Lower lobe of right lung (tissue), 2 donors: Measurements from ENCODE around the gene ZNF778. TPM values are rescaled to one million over a fixed set of nuclear protein-coding genes. Genes with fewer than 3 reads are reported as not detected.

Source experiments
- ATAC-seq, 2 donors: fragments of 200-7000 bp; cut with Tn5 transposase; one replicate each; pipeline ENCODE4 v1.9.1; 2020 to 2022; ENCODE audit warnings: mild to moderate bottlenecking in 2 of 2, moderate library complexity in 2 of 2
- DNase-seq: peaks from one replicate; pipeline ENCODE4 v3.0.0-alpha.2; 2020
- H3K27ac ChIP-seq: fragments of 200-600 bp; one replicate; pipeline ENCODE4 v1.8.0; 2022
- H3K27me3 ChIP-seq: fragments of 200-600 bp; one replicate; pipeline ENCODE4 v1.8.0; 2022; ENCODE audit warnings: low read depth
- H3K36me3 ChIP-seq: fragments of 200-600 bp; one replicate; pipeline ENCODE4 v1.8.0; 2022; ENCODE audit warnings: mild to moderate bottlenecking
- H3K4me1 ChIP-seq: fragments of 200-600 bp; one replicate; pipeline ENCODE4 v1.8.0; 2022
- H3K4me3 ChIP-seq: fragments of 200-600 bp; one replicate; pipeline ENCODE4 v1.8.0; 2022; ENCODE audit warnings: mild to moderate bottlenecking
- H3K9me3 ChIP-seq: fragments of 200-600 bp; one replicate; pipeline ENCODE4 v1.8.0; 2022
- intact Hi-C: fragments of 100-400 bp; cut with DNase I; formaldehyde crosslinking; loops from one replicate; pipeline ENCODE4 v1.11.0; 2022
- long read RNA-seq: library from polyadenylated mRNA; unstranded; transcript quantifications from one replicate; pipeline ENCODE4 v2.0.0, GENCODE V29; 2021
- total RNA-seq: library from RNA; stranded (reverse); fragmentation: NEBNext Ultra II Directional; extraction: Animal tissue kit (Norgen Biotek cat#: 25700); gene quantifications from one replicate; pipeline ENCODE4 v1.2.1, GENCODE V29; 2021
- TF ChIP-seq, protein P1 (sequence below): fragments of 200-600 bp; IDR thresholded peaks from one replicate; pipeline ENCODE4 v1.8.0; 2022; ENCODE audit warnings: antibody characterized with exemption, mild to moderate bottlenecking
- donor health status: DM: no; HTN: yes; CAD: no; lungs with severe emphysema.

ZNF778 gene
- total RNA-seq: 9.7 TPM
- long read RNA-seq, partial matches to known transcripts: 1 of 9 reads
- long read RNA-seq, other reads (novel, unspliced or antisense): 6 of 9 reads

DNA sequence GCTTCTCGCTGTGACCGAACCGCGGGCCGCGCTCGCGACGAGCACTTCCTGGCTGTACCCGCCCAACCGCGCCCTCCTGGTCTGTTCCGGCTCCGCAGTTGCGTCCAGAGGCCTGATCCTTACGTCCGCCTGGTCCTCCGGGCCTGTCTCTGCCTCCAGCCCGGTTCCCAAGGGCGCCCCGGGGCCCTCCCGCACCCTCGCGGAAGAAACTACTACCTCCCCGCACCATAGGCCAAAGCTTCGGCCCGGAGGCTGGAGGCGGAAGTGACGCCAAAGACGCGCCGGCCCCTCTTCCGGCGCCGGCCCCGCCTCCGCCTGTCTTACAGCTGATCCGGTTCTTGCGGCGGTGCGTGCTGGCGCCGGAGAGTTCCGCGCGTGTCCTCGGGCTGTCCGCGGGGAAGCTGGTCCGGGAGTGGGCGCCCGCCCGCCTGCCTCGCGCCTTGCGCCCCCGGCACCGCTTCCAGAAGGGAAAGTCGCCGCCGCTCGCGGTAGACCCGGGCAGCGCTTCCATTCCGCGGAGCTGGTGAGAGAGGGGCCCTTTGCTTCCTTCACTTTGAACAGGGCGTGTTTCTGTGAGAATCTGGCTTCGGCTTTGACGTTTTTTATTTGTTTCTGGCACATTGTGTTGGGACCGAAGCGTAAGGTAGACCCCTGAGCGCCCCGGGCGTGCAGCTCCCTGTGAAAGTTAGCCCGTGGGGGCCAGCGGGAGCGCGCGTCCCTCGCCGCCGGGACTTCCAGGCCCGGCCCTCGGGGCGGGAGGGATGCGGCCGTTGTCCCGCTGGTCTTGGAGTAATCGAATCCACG, at the start of gene ZNF778:
TSS of gene ZNF778 (plus strand) at position 316 of the 804 bp plus-strand sequence. CDS start 3,425 bp downstream, outside the sequence.
- intact Hi-C loops: no loop called here
- peak; percentile 90 for DNase-seq
- Histone ChIP-seq H3K27ac (peak within 1 kb of the TSS; percentile 97), H3K27me3 (no peaks in the 10 kb centered on the region), H3K4me3 (peak within 1 kb of the TSS; percentile 92), H3K36me3 (peaks cover 19% of the 10 kb centered on the region), H3K9me3 (no peaks in the 10 kb centered on the region), H3K4me1 (peaks cover 36% of the 10 kb centered on the region)
- TF ChIP-seq, protein P1, sequence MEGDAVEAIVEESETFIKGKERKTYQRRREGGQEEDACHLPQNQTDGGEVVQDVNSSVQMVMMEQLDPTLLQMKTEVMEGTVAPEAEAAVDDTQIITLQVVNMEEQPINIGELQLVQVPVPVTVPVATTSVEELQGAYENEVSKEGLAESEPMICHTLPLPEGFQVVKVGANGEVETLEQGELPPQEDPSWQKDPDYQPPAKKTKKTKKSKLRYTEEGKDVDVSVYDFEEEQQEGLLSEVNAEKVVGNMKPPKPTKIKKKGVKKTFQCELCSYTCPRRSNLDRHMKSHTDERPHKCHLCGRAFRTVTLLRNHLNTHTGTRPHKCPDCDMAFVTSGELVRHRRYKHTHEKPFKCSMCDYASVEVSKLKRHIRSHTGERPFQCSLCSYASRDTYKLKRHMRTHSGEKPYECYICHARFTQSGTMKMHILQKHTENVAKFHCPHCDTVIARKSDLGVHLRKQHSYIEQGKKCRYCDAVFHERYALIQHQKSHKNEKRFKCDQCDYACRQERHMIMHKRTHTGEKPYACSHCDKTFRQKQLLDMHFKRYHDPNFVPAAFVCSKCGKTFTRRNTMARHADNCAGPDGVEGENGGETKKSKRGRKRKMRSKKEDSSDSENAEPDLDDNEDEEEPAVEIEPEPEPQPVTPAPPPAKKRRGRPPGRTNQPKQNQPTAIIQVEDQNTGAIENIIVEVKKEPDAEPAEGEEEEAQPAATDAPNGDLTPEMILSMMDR: no peak
- peak; percentile 95 to 97 for ATAC-seq

DNA sequence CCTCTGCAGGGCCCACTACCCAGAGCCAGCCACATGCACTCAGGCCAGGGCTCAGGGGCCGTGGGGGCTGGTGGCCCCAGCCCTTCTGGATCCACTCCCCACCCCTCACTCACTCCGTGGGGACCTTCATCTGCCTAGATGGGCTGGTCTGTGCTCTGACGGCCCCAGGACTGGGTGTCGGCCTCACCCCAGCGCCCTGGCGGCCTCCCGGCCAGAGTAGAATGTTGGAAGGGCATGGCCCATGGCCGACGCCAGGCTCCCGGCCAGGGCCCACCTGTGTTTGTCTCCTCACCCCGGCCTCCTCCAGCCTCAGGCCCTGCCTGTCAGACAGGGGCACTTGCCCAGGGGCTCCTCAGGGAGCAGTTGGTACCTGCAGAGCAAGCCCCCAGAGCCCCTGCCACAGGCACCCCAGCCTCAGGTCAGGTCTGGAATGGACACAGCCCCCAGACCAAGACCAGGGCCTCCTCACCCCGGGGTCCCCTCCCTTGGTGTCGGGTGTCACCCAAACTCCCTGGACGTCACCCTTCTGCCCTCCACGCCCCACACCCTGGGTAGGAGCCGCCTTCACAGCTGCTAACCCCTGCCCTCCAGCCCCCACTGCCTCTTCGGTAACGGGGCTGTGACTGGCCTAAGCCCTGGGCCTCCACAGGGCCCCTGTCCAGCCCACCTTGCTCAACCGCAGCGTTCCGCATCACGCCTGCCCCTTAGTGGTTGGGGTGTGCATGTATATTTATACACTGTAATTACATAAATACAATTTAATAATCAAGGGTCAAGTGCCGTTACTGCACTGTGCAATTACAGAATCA, 48.9 kb upstream of the ZNF778 start:
- Histone ChIP-seq H3K4me3 (no peak overlapping the region), H3K27ac (no peak overlapping the region), H3K4me1 (peaks cover 20% of the 10 kb centered on the region), H3K9me3 (no peaks in the 10 kb centered on the region), H3K36me3 (no peaks in the 10 kb centered on the region), H3K27me3 (peaks cover 41% of the 10 kb centered on the region)
- DNase-seq: no peak
- ATAC-seq: no peak
- intact Hi-C loops: no loop called here
- TF ChIP-seq, protein P1: no peak

DNA sequence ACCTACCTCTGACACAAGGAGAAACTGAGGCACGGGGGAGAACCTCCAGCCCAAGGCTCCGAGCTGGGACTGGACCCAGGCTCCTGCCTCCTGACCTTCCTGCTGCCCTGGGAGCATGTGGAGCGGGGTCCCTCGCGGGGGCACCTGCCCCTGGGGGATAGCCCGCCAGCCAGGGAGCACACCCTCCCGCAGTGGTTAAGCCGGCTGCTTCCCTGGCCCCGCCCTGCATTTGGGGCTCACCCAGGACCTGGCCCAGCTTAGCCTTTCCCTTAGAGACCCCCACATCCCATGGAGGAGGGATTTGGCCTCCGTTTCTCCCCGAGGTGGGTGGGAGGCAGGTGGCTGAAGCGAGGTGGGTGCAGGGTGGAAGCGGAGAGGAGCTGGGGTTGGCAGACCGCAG, 47.7 kb upstream of the ZNF778 start:
- Histone ChIP-seq H3K27ac (no peak overlapping the region), H3K4me3 (no peak overlapping the region), H3K9me3 (no peaks in the 10 kb centered on the region), H3K4me1 (peaks cover 20% of the 10 kb centered on the region), H3K36me3 (no peaks in the 10 kb centered on the region), H3K27me3 (peaks cover 41% of the 10 kb centered on the region)
- TF ChIP-seq, protein P1: no peak
- DNase-seq (no peak), ATAC-seq (no peak)
- intact Hi-C loops: no loop called here

DNA sequence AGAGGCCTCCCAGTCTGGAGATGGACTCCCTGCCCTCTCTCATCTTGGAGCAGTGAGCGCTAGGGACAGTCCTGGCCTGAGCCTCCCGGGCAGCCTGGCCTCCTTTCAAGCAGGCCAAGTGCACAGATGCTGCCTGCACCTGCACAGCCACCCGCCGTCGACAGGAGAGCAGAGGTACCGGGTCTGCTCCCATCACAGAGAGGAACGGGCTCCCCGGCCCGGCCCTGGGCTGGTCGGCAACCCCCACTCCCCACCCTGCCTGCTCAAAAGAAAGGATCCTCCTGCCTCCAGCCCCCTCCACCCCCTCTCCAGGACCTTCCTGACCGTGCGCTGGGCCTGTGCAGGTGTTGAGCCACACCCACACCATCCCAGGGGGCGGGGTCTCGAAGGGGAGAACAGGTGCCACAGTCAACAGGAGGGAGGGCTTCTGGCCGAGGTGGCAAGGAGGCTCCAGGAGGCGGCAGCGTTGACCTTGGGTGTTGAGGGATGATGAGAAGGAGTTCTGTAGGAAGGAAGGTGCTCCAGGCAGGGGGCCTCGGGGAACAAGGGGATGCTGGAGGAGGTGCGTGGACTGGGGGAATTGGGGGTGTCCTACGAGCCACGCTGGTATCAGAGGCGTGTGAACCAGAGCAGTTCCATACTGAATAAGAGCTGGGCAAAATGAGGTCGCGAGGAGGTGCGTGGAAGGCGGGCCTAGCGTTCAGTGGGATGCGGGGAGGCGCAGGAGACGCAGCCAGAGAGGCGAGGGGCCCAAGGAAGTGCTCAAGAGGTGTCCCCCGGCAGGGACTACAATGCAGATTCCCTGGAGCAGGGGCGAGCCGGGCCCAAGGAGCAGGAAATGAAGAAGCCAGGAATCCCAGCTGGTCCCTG, 46.9 kb upstream of the ZNF778 start:
- TF ChIP-seq, protein P1: no peak
- H3K27me3 ChIP-seq: peaks cover 44% of the 10 kb centered on the region
- ATAC-seq: peak; percentile 34 to 42

More for the DNA sequence above, 46.9 kb upstream of the ZNF778 start:
- Histone ChIP-seq H3K9me3 (no peaks in the 10 kb centered on the region), H3K4me3 (peak overlapping the region; percentile 41), H3K27ac (no peak overlapping the region), H3K36me3 (no peaks in the 10 kb centered on the region), H3K4me1 (peaks cover 20% of the 10 kb centered on the region)
- peak; percentile 77 for DNase-seq
- intact Hi-C loops: no loop called here
